K562 (cell line): ENCODE measurements around the gene RSPH9. TPM values are rescaled to one million over a fixed set of nuclear protein-coding genes. Genes with fewer than 3 reads are reported as not detected.

Source experiments
- ATF2 ChIP-seq: sonication (generic); formaldehyde crosslinking; IDR thresholded peaks from 2 replicates; pipeline ENCODE4 v1.8.1; 2022; ENCODE audit warnings: missing genetic modification reagents
- ATF6 ChIP-seq: sonication (generic); formaldehyde crosslinking; IDR thresholded peaks from 2 replicates; pipeline ENCODE4 v1.4.0; 2020; ENCODE audit warnings: mild to moderate bottlenecking, missing genetic modification reagents
- CAMTA2 ChIP-seq: fragments of 250-450 bp; sonication (Bioruptor Pico); conservative IDR thresholded peaks from 2 replicates; pipeline ENCODE4 v1.5.1; 2022
- CBX2 ChIP-seq: fragments of 200-600 bp; sonication (generic); IDR thresholded peaks from one replicate; pipeline ENCODE4 v1.6.1; 2012; ENCODE audit warnings: mild to moderate bottlenecking, low read length, inconsistent platforms; ENCODE audit not compliant: insufficient read depth, poor library complexity, severe bottlenecking
- CC2D1A ChIP-seq: fragments of 450-650 bp; IDR thresholded peaks from 2 replicates; pipeline ENCODE4 v1.6.1; 2017; ENCODE audit warnings: mild to moderate bottlenecking
- CCNT2 ChIP-seq: IDR thresholded peaks from 2 replicates; pipeline ENCODE4 v1.6.1; 2011; ENCODE audit warnings: borderline replicate concordance, low read depth, mild to moderate bottlenecking, moderate library complexity, mixed read lengths, low read length; ENCODE audit not compliant: insufficient read length; ENCODE audit errors: extremely low read depth
- GTF2F1 ChIP-seq: IDR thresholded peaks from 2 replicates; pipeline ENCODE4 v1.6.1; 2011; ENCODE audit warnings: low read depth, low read length, improper control_type of control experiment
- HDGF ChIP-seq: fragments of 450-650 bp; IDR thresholded peaks from 2 replicates; pipeline ENCODE4 v1.6.1; 2016
- KLF1 ChIP-seq: fragments of 450-650 bp; IDR thresholded peaks from 2 replicates; pipeline ENCODE4 v1.6.1; 2016; ENCODE audit warnings: missing genetic modification characterization, missing compliant biosample characterization
- MAZ ChIP-seq, 2 experiments: fragments of 450-650 bp in 1 of 2; sonication (generic) in 1 of 2; formaldehyde crosslinking; IDR thresholded peaks in 1 of 2; conservative IDR thresholded peaks in 1 of 2; 2 replicates each; pipeline versions ENCODE4 v1.4.0 to v1.5.0; 2020; ENCODE audit warnings: mild to moderate bottlenecking in 1 of 2, missing genetic modification reagents in 1 of 2
- MCM5 ChIP-seq: fragments of 450-650 bp; IDR thresholded peaks from 2 replicates; pipeline ENCODE4 v1.6.1; 2016; ENCODE audit warnings: low read depth
- MTF1 ChIP-seq: fragments of 250-450 bp; sonication (Bioruptor Pico); IDR thresholded peaks from 2 replicates; pipeline ENCODE4 v1.9.0; 2021; ENCODE audit warnings: moderate library complexity, mild to moderate bottlenecking, inconsistent platforms, borderline replicate concordance
- NFE2 ChIP-seq: IDR thresholded peaks from 2 replicates; pipeline ENCODE4 v1.6.1; 2014; ENCODE audit warnings: antibody characterized with exemption, low read depth
- NFE2L1 ChIP-seq: fragments of 450-650 bp; IDR thresholded peaks from 2 replicates; pipeline ENCODE4 v1.6.1; 2016; ENCODE audit warnings: missing genetic modification characterization, low read depth, mild to moderate bottlenecking, missing compliant biosample characterization, moderate library complexity, borderline replicate concordance
- NFIX ChIP-seq: fragments of 250-450 bp; sonication (Bioruptor Pico); IDR thresholded peaks from 2 replicates; pipeline ENCODE4 v1.4.0; 2020; ENCODE audit warnings: low read depth, mild to moderate bottlenecking, moderate library complexity
- NFYB ChIP-seq: IDR thresholded peaks from 2 replicates; pipeline ENCODE4 v1.6.1; 2011; ENCODE audit warnings: mild to moderate bottlenecking, moderate library complexity; ENCODE audit not compliant: insufficient read length; ENCODE audit errors: extremely low read depth
- RAD51 ChIP-seq: fragments of 450-650 bp; IDR thresholded peaks from 2 replicates; pipeline ENCODE4 v1.7.1; 2016; ENCODE audit warnings: low read depth, mild to moderate bottlenecking, borderline replicate concordance
- SMAD1 ChIP-seq: fragments of 150-350 bp; IDR thresholded peaks from 2 replicates; pipeline ENCODE4 v1.6.1; 2014; ENCODE audit warnings: low read length, low read depth; ENCODE audit not compliant: partially characterized antibody
- SRSF7 ChIP-seq: fragments of 200-400 bp; formaldehyde crosslinking; optimal IDR thresholded peaks from 2 replicates; pipeline ENCODE3; 2017; ENCODE audit warnings: mild to moderate bottlenecking, low read depth, low read length
- STAT5B ChIP-seq: fragments of 250-450 bp; sonication (Bioruptor Pico); IDR thresholded peaks from 2 replicates; pipeline ENCODE4 v1.8.0; 2021; ENCODE audit warnings: mild to moderate bottlenecking, inconsistent platforms
- XRCC5 ChIP-seq: fragments of 200-400 bp; formaldehyde crosslinking; IDR thresholded peaks from 2 replicates; pipeline ENCODE4 v1.6.1; 2017; ENCODE audit warnings: low read depth, mild to moderate bottlenecking, low read length
- YBX1 ChIP-seq: fragments of 450-650 bp; IDR thresholded peaks from 2 replicates; pipeline ENCODE4 v1.7.1; 2016; ENCODE audit warnings: mild to moderate bottlenecking
- ZFP1 ChIP-seq: fragments of 450-650 bp; formaldehyde crosslinking; IDR thresholded peaks from 2 replicates; pipeline ENCODE4 v1.4.0; 2020; ENCODE audit warnings: mild to moderate bottlenecking, mixed read lengths
- ZFX ChIP-seq: sonication (generic); formaldehyde crosslinking; IDR thresholded peaks from 2 replicates; pipeline ENCODE4 v1.8.0; 2022; ENCODE audit warnings: mild to moderate bottlenecking, missing genetic modification reagents, moderate library complexity
- ZNF146 ChIP-seq: IDR thresholded peaks from one replicate; pipeline ENCODE4 v1.6.1; 2018; ENCODE audit warnings: missing compliant biosample characterization; ENCODE audit not compliant: unreplicated experiment
- ZNF174 ChIP-seq: fragments of 250-450 bp; sonication (Bioruptor Pico); IDR thresholded peaks from 2 replicates; pipeline ENCODE4 v1.4.0; 2020; ENCODE audit warnings: mild to moderate bottlenecking
- ZNF282 ChIP-seq: sonication (generic); formaldehyde crosslinking; IDR thresholded peaks from 2 replicates; pipeline ENCODE4 v1.8.1; 2023; ENCODE audit warnings: missing genetic modification reagents
- ZNF3 ChIP-seq: fragments of 250-450 bp; sonication (Bioruptor Pico); IDR thresholded peaks from 2 replicates; pipeline ENCODE4 v1.5.0; 2021; ENCODE audit warnings: mild to moderate bottlenecking, moderate library complexity
- ZNF41 ChIP-seq: fragments of 250-450 bp; sonication (Bioruptor Pico); conservative IDR thresholded peaks from 2 replicates; pipeline ENCODE4 v1.4.0; 2020; ENCODE audit warnings: mild to moderate bottlenecking
- polyA plus RNA-seq, 8 experiments: library from polyadenylated mRNA; depleted of rRNA in 4 of 8; stranded (reverse) in 5 of 8; unstranded in 3 of 8; fragments of >200 nt; fragmentation: Nextera tagmentation in 2 of 8; fragmentation: Illumina TruSeq in 1 of 8; extraction: Ambion mirVana in 2 of 8; extraction: Trizol in 1 of 8; gene quantifications; 2 replicates each; pipeline versions ENCODE4 v1.2.1 to v1.2.3, GENCODE V29; 2011 to 2014; ENCODE audit warnings: inconsistent platforms in 1 of 8, missing spikeins in 1 of 8
- total RNA-seq, 7 experiments: library from RNA; depleted of rRNA in 6 of 7; stranded (reverse); fragments of >200 nt in 6 of 7; fragmentation: Illumina TruSeq in 2 of 7; extraction: Trizol in 2 of 7; gene quantifications; 2 replicates each; pipeline versions ENCODE4 v1.2.1 to v1.2.3, GENCODE V29; 2011 to 2021; ENCODE audit warnings: low replicate concordance in 1 of 7

The RSPH9 gene
- total and polyA plus RNA-seq, 9 of the 15 experiments (the other 6 are each of a cell fraction or from before 2014, with no cell fraction given): 0.05 to 0.60 (median 0.39) TPM; not detected in 6

GRCh38 chr6:43628393-43629103 is 16.3 kb upstream of the RSPH9 start (continued):
- TF ChIP-seq ATF6 (CRISPR knock-in tag): no peak
- TF ChIP-seq NFE2L1 (tag): no peak
- TF ChIP-seq ATF2 (CRISPR knock-in tag): no peak
- TF ChIP-seq HDGF: peak; percentile 16; the same call in 1 of the 2 replicates
- peak; percentile 9; the same call in 1 of the 2 replicates for TF ChIP-seq ZNF41 (CRISPR knock-in tag)
- no peak for TF ChIP-seq YBX1
- no peak for TF ChIP-seq ZNF3 (CRISPR knock-in tag)
- TF ChIP-seq XRCC5: no peak
- no peak for TF ChIP-seq NFYB
- no peak for TF ChIP-seq CCNT2
- no peak for TF ChIP-seq MTF1 (CRISPR knock-in tag)
- TF ChIP-seq CC2D1A: 0 out of 2 replicates have a peak, but pooled peaks have one; percentile 33
- TF ChIP-seq ZFP1 (CRISPR knock-in tag): no peak
- TF ChIP-seq GTF2F1: no peak
- no peak for TF ChIP-seq SRSF7
- TF ChIP-seq CBX2: no peak
- TF ChIP-seq RAD51: 0 out of 2 replicates have a peak, but pooled peaks have one; percentile 32
- no peak for TF ChIP-seq ZFX
- TF ChIP-seq STAT5B: no peak
- TF ChIP-seq NFE2: no peak
- no peak for TF ChIP-seq ZNF282 (CRISPR knock-in tag)
- TF ChIP-seq MCM5: no peak
- TF ChIP-seq MAZ (CRISPR knock-in tag; conservative IDR thresholded peaks at IDR 0.05 in 1 of 2, IDR thresholded peaks at IDR 0.05 in 1 of 2): peak; percentile 35 to 37; a peak in 3 of 4 replicates
- TF ChIP-seq ZNF174 (CRISPR knock-in tag): no peak
- no peak for TF ChIP-seq ZNF146 (CRISPR knock-in tag)
- peak; percentile 85 for TF ChIP-seq SMAD1
- TF ChIP-seq KLF1: no peak
- no peak for TF ChIP-seq CAMTA2 (CRISPR knock-in tag)
- no peak for TF ChIP-seq NFIX (CRISPR knock-in tag)
